ENCODE measurements around the gene ATIC.

DNA sequence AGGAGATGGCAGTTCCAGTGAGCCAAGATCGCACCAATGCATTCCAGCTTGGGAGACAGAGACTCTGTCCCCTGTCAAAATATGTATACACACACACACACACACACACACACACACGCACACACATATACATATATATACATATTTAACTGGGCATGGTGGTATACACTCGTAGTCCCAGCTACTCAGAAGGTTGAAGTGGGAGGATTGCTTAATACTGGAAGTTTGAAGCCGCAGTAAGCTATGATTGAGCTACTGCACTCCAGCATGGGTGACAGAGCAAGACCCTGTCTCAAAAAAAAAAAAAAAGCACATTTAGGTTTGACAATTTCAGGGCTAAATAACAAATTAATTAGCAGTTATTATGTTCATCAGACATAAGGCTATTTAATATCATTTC is 36.0 kb upstream of the ATIC start:
- TF ChIP-seq, protein P1, sequence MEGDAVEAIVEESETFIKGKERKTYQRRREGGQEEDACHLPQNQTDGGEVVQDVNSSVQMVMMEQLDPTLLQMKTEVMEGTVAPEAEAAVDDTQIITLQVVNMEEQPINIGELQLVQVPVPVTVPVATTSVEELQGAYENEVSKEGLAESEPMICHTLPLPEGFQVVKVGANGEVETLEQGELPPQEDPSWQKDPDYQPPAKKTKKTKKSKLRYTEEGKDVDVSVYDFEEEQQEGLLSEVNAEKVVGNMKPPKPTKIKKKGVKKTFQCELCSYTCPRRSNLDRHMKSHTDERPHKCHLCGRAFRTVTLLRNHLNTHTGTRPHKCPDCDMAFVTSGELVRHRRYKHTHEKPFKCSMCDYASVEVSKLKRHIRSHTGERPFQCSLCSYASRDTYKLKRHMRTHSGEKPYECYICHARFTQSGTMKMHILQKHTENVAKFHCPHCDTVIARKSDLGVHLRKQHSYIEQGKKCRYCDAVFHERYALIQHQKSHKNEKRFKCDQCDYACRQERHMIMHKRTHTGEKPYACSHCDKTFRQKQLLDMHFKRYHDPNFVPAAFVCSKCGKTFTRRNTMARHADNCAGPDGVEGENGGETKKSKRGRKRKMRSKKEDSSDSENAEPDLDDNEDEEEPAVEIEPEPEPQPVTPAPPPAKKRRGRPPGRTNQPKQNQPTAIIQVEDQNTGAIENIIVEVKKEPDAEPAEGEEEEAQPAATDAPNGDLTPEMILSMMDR (conservative IDR thresholded peaks at IDR 0.05; ENCODE audit: low read length) = no peak
- TF ChIP-seq EZH2phosphoT487 (IDR thresholded peaks at IDR 0.05; ENCODE audit: borderline replicate concordance, low read depth, low read length) = no peak
